Measurements from ENCODE around the gene ZSCAN25. TPM values are rescaled to one million over a fixed set of nuclear protein-coding genes. Genes with fewer than 3 reads are reported as not detected.
"Not testable (repeated sequence)": the region's sequence is repeated elsewhere in the genome, so short reads cannot be mapped to it uniquely, and the experiment has no call there.

The ZSCAN25 gene
- polyA plus RNA-seq, 1 donor: 8.8 TPM

DNA sequence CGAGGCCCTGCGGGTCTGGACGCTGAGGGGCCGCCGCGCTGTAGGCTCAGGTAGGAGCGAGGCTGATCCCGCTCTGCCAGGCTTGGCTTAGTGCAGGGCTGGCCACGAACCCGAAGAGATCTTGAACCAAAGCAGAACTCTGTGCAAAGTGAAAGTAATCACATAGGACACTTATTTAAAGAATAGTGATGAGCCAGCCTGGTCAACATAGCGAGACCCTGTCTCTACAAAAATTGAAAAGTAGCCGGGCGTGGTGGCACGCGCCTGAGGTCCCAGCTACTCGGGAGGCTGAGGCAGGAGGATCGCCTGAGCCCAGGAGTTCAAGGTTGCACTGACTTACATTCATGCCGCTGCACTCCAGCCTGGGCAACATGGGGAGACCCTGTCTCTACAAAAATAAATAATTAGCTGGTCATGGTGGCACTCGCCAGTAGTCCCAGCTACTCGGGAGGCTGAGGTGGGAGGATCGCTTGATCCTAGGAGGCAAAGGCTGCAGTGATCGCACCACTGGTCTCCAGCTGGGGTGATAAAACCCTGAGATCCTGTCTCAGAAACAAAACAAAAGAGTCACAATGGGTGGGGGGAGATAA lies 541 bp downstream of the ZSCAN25 start:
- no peak for DNase-seq (ENCODE audit: low read depth)

DNA sequence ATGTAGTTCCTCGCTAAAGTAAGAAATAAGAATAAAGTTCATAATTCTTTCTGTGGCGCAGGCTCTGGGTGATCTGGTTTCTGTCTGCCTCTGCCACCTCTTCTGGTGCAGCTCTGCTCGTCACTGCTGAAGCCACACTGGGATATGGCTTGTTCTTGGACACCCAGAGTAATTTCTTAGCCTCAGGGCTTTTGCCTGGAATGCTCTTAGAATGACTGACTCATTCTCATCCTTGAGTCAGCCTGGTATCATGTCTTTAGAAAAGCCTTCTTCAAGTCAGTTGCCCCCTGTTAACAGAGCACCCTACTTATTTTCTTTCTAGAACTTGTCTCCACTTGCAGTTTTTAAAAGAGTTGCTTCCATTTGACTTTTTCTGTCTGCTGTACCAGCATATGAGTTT lies 2.0 kb downstream of the ZSCAN25 start:
- DNase-seq (ENCODE audit: low read depth): no peak

DNA sequence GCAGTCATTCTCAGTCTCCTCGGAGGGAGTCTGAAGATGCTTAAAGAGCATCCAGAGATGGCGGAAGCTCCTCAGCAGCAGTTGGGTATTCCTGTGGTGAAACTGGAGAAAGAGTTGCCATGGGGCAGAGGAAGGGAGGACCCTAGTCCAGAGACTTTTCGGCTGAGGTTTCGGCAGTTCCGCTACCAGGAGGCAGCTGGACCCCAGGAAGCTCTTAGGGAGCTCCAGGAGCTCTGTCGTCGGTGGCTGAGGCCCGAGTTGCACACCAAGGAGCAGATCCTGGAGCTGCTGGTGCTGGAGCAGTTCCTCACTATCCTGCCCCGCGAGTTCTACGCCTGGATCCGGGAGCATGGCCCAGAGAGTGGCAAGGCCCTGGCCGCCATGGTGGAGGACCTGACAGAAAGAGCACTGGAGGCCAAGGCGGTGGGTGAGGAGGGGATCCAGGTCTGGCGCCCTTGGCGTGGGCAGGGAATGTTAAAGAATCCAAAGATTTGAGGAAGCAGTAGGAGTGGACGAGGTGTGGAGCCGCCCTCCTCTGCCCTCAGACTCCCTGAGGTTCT lies 2.9 kb downstream of the ZSCAN25 start:
- DNase-seq (ENCODE audit: low read depth): no peak

DNA sequence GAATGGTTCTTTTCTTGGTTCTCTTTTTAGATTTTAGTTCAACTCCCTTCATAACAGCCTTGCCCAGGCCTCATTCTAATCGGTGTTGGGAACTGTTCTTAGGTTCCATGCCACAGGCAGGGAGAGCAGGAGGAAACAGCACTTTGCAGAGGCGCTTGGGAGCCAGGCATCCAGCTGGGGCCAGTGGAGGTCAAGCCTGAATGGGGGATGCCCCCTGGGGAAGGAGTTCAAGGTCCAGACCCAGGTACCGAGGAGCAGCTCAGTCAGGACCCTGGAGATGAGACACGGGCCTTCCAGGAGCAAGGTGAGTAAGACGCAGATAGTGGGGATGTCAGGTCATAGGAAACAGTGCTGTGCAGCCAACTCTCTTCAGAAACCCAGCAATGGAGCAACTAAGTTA lies 4.5 kb downstream of the ZSCAN25 start:
- DNase-seq (ENCODE audit: low read depth): no peak

DNA sequence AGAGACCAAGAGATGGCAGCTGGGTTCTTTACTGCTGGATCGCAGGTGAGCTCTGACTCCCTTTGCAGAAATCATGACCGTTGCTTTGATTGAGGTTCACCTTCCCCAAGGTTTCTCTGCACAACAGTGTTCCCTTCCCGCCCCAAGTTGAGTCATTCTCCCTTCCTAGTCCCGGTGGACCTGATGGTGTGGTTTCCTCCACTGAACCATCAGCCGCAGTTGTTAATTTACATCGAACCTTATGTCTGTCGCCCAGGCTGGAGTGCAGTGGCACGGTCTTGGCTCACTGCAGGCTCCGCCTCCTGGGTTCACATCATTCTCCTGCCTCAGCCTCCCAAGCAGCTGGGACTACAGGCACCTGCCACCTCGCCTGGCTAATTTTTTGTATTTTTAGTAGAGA lies 5.8 kb downstream of the ZSCAN25 start:
- DNase-seq (ENCODE audit: low read depth): no peak

DNA sequence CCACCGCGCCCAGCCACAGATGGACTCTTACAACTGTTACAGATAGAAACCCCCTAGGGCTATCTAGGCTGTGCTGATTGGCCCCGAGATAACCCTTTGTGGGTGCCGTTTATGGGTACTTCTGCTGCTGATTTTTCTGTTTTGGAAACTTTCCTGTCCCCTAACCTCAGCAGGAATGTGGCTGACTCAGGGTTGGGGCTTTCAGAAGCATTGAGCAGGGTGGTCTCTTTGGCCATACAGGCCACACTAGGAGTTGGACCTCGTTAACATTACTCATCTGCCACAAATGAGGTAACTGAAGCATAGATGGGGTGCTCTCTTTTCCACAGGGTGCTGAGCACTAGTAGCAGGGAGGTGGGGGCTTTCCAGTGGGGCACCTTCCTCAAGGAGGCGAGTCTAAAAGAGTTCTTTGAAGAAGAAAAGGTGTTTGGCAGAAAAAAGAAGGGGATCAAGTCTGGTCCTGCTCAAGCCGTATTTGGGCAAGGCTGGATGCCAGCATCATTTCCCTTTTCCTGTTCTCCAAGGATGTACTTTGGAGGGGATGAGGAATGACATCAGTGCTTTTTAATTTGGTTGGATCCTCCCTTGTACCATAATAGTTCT lies 6.4 kb downstream of the ZSCAN25 start:
- DNase-seq (ENCODE audit: low read depth): no peak

DNA sequence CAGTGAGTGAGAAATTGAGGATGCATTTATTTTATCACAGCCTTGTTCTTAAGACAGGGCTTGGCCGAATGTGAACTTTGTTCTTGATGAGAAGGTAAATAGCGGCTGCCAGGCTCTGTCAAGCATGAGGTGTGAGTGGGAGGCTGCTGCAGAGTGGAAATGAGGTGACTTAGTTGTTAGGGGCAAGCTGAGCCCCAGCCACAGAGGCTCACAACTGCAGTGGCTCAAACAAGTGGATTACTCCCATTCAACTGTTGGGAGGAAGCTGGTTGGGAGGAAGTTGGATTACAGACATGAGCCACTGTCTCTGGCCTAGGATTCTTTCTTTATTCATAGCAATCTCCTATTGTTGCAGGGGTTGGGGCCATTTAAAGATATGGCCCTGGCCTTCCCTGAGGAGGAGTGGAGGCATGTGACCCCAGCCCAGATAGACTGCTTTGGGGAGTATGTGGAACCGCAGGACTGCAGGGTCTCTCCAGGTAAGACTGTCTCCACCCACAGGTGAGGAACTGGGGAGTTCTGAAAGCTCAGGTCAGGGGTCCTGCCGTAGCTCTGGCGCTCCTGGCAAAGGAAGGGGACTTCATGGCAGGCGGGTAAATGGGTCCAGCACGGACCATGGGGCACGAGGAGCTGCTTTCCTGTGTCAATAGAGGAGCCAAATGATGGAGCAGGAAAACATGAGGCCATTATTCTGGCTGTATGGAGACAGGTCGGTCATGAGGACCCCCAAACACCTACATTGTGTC lies 7.1 kb downstream of the ZSCAN25 start:
- DNase-seq (ENCODE audit: low read depth): no peak

DNA sequence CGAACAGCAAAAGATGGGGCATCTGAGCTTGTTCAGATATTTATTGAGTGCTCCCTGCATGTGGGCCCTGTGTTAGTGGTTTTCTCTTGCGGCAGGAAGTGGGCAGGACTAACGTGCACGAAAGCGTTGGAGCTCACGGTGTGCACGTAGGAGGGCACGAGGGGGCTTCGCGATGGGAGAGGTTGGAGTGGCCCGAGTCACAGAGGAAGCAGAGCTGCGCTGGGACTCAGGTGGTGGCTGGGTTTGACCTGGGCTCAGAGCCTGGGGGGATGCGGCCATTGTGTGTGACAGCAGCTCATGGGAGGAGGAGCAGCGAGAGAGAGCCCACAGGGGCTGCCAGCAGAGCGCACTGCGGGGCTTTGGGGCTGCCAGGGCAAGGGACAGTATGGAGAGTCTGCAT lies 7.7 kb downstream of the ZSCAN25 start:
- DNase-seq (ENCODE audit: low read depth): no peak

DNA sequence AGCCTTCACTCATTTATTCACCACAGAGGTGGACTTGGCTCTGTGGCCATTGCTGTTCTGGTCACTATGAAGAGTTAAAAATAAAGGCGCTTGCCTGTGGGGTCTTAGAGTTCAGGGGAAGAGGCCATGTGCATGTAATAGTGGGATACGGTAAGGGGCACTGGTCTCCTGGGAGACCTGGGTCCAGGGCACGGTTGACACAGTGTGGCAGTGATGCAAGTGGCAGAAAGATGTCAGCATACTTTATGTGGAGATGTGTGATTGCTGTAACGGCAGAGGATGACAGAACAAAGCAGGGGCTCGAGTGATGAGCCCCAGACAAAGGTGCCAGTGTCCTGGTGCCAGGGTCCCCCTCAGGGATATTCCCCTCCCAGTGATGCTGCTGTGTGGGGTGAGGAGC lies 8.6 kb downstream of the ZSCAN25 start:
- no peak for DNase-seq (ENCODE audit: low read depth)

DNA sequence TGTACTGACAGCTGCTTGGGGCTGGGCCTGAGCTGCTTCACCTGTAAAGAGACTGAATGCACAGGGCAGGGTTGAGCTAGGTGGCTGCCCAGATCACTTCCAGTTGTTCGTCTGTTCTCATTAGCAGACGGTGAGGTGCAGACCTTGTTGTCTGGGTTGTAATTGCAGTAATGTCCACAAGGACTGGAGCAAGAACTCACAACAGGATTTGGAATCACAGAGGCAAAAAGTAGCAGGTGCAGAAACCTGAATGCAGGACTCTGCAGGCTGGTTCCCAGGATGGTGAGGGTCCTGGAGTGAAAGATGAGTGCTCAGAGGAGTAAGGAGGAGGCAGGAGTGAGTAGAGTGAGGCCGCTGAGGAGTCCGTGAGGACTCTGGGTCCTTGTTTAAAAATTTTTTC lies 9.2 kb downstream of the ZSCAN25 start:
- no peak for DNase-seq (ENCODE audit: low read depth)

DNA sequence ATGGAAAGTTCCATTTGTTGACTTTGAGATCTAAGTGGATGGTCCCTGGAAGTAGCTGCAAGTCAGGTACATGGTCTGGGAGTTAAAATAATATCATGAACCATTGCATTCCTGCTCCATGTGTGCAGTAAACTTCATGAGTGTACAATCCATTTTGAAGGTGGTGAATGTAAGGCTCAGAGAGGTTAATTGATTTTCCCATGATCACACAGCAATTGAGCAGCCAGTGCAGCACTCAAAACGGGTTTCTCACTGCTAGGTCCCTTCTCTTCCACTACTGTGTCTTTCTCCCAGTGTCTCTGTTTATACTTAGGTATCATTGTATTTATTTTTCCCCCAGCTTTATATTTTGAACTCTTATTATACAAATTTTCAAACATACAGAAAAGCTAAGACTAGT lies 9.9 kb downstream of the ZSCAN25 start:
- no peak for DNase-seq (ENCODE audit: low read depth)

DNA sequence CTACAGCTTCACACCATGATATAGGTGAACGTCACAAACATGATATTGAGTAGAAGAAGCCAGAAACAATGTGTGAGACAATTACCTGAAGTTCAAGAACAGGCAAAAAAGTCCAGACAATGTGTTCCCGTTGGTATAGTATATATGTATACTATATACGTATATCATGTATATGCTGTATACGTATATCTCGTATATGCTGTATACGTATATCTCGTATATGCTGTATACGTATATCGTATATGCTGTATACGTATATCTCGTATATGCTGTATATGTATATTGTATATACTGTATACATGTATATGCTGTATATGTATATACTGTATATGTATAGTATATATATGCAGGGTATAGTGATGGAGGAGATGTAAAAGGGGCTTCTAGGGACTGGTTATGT lies 10.8 kb downstream of the ZSCAN25 start:
- DNase-seq (ENCODE audit: low read depth): no peak

DNA sequence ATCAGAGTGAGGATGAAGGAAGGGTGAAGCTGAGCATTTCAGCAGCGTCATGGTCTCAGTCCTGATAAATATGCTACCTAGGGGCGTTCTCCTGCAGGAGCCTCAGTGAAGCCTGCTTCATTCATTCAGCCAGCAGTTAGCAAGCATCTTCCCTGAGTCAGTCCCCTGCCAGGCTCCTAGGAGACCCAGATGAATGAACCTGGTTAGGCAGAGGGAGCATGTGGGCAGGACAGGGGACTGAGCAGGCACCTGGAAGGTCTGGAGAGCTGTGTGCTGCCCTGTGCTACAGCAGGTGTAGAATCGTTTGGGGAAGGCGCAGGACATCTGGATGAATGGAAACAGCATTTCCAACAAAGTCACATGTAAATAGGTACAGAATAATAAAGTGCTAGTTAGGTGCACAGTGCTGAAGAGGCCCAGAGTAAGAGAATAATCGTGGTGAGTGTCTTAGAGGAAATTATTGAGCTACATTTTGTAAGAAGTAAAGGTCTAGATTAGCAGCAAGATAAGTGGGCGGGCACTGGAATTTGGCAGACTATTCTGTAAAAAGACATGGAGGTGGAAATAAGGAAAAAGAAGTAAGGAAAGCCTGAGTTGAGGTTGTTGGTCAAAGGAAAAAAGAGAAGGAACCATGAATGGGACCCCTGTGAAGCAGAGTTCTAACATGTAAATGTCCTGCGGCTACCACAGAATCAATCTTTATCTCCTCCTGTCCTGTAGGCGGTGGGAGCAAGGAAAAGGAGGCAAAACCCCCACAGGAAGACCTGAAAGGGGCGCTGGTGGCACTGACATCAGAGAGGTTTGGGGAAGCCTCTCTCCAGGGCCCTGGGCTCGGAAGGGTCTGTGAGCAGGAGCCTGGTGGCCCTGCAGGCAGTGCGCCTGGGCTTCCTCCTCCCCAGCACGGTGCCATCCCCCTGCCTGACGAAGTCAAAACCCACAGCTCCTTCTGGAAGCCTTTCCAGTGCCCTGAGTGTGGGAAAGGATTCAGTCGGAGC lies 12.0 kb downstream of the ZSCAN25 start:
- no peak for DNase-seq (ENCODE audit: low read depth)

DNA sequence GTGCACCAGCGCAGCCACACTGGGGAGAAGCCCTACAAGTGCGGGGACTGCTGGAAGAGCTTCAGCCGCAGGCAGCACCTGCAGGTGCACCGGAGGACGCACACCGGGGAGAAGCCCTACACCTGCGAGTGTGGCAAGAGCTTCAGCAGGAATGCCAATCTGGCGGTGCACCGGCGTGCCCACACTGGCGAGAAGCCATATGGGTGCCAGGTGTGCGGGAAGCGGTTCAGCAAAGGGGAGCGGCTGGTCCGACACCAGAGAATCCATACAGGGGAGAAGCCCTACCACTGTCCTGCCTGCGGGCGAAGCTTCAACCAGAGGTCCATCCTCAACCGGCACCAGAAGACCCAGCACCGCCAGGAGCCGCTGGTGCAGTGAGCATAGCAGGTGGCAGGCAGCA lies 12.9 kb downstream of the ZSCAN25 start:
- DNase-seq (ENCODE audit: low read depth): no peak

DNA sequence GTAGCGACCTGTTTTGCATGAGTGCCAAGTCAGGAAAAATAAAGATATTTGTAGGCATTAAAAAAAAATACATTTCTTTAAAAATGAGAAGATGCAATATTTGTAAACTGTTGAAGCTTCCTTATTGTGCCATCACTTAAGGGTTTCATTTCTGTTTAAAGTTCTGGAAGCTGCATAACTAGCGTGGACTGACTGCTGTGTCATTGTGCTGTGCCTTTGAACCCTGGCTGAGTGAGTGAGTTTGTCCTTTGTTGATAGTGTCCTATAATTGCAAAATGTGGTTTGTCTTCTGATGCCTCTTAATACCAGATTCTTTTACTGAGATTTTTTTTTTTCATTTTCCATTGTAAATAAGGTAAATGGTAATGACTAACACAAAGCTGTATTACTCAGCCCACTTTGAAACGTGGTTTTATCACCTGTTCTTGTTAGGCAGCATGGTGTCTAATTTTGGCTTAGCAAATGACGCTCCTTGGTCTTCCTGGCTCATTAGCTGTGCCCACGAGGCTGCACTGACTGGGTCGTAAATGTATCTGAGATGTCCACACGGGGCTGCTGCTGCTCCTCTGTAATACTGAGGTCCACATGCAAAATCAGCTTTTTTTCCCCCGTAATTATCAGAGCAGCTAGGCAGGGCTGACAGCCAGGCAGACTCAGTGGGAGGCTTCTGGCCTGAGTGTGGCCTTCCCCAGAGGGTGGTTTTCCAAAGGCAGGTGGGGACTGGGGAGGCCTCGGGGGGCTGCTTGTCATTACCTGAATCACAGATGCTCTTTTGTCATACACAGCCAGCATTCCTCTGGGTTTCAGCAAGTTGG lies 14.8 kb downstream of the ZSCAN25 start:
- DNase-seq (ENCODE audit: low read depth): no peak

DNA sequence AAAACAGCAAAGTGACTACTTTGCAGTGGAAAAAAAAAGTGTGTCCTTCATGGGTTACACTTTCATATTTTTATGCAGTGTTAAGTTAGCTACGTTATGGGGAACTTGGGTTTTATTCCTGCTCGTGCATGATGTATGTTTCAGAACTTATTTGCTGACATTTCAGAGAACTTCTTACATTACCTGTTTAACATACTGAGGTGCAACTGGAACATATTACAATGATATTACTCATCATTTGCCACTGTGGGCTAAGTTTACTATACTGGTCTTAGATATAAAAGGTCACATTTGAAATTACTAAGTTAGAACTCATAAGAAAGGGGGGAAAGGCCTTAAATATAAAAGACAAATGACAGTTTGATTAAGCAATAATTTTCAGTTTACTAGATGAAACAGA lies 20.7 kb downstream of the ZSCAN25 start:
- not testable (repeated sequence) for DNase-seq (ENCODE audit: low read depth)

DNA sequence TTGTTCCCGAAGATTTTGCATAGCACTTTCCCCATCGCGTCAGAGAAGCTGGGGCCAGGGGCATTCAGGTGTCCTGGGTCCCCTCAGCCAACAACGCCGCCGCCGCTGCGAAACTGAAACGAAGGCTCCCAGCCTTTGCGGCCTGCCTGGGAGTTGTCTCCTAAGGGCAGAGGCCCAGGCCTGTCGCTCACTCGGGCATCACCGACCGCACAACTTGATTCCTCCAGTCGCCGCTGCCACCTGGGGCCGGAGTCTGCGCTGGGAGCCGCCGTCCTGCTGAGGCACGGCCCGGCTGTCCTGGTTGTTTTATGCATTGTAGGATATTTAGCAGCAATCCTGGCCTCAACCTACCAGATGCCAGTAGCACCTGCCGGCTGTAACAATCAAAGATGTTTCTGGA lies 22.0 kb downstream of the ZSCAN25 start:
- DNase-seq (ENCODE audit: low read depth): no peak

DNA sequence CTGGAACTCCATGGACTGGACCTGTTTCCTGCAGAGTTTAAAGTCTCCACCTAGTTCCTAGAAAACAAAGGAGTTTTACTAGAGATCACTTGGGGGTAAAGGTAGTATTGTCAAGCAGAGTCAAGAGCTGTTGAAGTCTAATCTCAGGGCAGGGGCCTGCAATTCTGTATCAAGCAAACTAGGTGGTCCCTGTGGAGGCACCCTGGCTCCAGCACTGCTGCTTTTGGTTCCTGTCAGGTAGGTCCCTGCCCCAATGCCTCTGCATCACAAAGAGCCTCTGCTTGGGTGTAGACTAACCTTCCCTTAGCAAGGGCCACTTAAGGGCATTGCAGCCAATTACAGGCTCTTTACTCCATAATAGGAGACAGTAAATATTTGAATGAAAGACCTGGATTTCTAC lies 22.5 kb downstream of the ZSCAN25 start:
- no peak for DNase-seq (ENCODE audit: low read depth)

DNA sequence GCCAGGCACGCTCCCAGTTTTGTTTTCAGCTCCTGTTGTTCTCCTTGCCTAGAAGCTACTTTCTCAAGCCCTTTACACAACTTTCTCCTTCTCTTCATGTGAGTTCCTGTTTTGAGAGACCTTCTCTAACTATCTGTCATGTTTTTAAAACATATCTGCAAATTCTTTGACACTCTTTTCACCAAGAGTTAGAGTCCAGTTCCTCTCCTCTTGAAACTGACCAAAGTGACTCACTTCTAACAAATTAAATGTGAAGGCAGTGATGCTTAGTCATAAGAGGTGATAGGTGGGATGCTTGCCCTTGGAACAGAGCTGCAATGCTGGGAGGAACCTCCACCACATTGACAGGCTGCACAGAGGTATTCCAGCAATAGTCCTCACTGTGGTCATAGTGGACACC lies 25.3 kb downstream of the ZSCAN25 start:
- DNase-seq (ENCODE audit: low read depth): no peak

DNA sequence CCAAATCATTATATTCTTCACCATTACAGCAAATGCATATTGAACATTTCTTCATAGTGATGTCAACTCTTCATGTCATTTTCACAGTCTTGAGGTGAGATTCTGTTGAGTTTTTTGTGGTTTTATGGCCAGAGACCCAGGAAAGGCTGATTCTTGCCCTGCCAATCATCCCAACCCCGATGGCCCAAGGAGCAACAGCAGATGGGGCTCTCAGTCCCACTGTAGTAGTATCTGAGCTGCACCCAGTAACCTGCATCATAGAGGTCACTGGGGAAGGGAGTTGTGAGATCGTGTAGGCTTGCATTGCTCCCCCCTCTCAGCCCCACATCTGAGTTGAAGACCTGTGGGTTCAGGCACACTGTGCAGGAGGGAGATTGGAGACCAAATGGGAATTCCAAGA lies 26.7 kb downstream of the ZSCAN25 start:
- no peak for DNase-seq (ENCODE audit: low read depth)

DNA sequence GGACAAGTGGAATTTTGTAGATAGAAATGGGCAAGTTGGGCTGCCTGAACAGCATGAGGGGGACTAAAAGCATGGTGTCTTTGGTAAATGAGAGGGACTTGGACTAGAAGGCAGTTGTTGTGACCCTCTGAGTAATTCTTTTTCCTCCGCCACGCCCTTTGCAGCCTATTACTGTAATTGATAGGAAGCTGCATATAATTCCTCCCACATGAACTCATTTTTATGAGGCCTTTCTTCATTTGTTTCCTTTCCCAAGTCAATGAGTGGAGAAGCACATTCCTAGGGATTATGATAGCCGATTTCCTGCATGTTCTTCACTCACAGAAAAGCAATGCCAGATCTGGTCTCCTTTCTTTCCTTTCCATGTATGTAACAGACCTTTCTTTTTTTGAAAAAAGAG lies 27.7 kb downstream of the ZSCAN25 start:
- no peak for DNase-seq (ENCODE audit: low read depth)

Measured in forelimb muscle (tissue), 1 donor.